Activated CD8-positive, alpha-beta T cell treated with anti-CD3 and anti-CD28 coated beads for 36 hours (primary cell): ENCODE data around the gene MTMR6. TPM values are rescaled to one million over a fixed set of nuclear protein-coding genes. Genes with fewer than 3 reads are reported as not detected.

Experiments used
- ATAC-seq: fragments of 200-7000 bp; cut with Tn5 transposase; one replicate; pipeline ENCODE4 v1.10.0; 2021; ENCODE audit warnings: mild to moderate bottlenecking, moderate library complexity
- CTCF ChIA-PET: fragments of 350-600 bp; sonication (Branson Sonifier 250); formaldehyde crosslinking; loops from one replicate; lab custom pipeline; 2021; ENCODE audit warnings: antibody characterized with exemption; lab: Charles Lee
- POLR2A ChIA-PET: fragments of 350-600 bp; sonication (Branson Sonifier 250); formaldehyde crosslinking; loops from one replicate; lab custom pipeline; 2021; ENCODE audit warnings: antibody characterized with exemption; lab: Charles Lee
- DNase-seq: peaks from one replicate; pipeline ENCODE4 v3.0.0-alpha.2; 2020
- H3K27ac Mint-ChIP-seq: one replicate; pipeline ENCODE4 v1.8.0; 2021; ENCODE audit warnings: mild to moderate bottlenecking, mixed read lengths
- H3K27me3 Mint-ChIP-seq: one replicate; pipeline ENCODE4 v1.8.0; 2021; ENCODE audit warnings: mixed read lengths
- H3K36me3 Mint-ChIP-seq: one replicate; pipeline ENCODE4 v1.8.0; 2021; ENCODE audit warnings: low read depth, mixed read lengths
- H3K4me1 Mint-ChIP-seq: one replicate; pipeline ENCODE4 v1.8.0; 2021; ENCODE audit warnings: low read depth, mixed read lengths
- H3K4me3 Mint-ChIP-seq: one replicate; pipeline ENCODE4 v1.8.0; 2021; ENCODE audit warnings: mild to moderate bottlenecking, moderate library complexity, mixed read lengths
- H3K9me3 Mint-ChIP-seq: one replicate; pipeline ENCODE4 v1.8.0; 2021; ENCODE audit warnings: mixed read lengths
- CTCF ChIP-seq: fragments of 200-600 bp; IDR thresholded peaks from one replicate; pipeline ENCODE4 v1.8.0; 2022; ENCODE audit warnings: antibody characterized with exemption, mild to moderate bottlenecking
- intact Hi-C: fragments of 100-400 bp; cut with micrococcal nuclease; formaldehyde crosslinking; loops from one replicate; pipeline ENCODE4 v1.10.0; 2022
- total RNA-seq, 2 experiments: library from RNA; stranded (reverse); gene quantifications; one replicate each; pipeline ENCODE4 v1.2.3, GENCODE V29; 2021

MTMR6 gene
- total RNA-seq, 2 experiments from 2014 or later = 10.7 to 11.3 TPM

GRCh38 chr13:25200783-25201182 is 86.5 kb downstream of the MTMR6 start:
- ChIA-PET POLR2A (no interaction called here), CTCF (interaction anchor here (0.6 kb wide), 1 partner anchor 101 kb away, joined by 3 read pairs; no protein-coding TSS in a partner anchor)
- H3K4me1 Mint-ChIP-seq = no peaks in the 10 kb centered on the region
- H3K36me3 Mint-ChIP-seq = no peaks in the 10 kb centered on the region
- intact Hi-C loops = no loop called here
- no peak for ATAC-seq
- peaks cover 7% of the 10 kb centered on the region for H3K27me3 Mint-ChIP-seq
- no peak for DNase-seq
- no peaks in the 10 kb centered on the region for H3K9me3 Mint-ChIP-seq
- H3K4me3 Mint-ChIP-seq = no peak overlapping the region
- H3K27ac Mint-ChIP-seq = no peak overlapping the region
- TF ChIP-seq CTCF = no peak

GRCh38 chr13:25198647-25199046 is 88.6 kb downstream of the MTMR6 start:
- POLR2A ChIA-PET = no interaction called here

GRCh38 chr13:25196971-25197370 is 90.3 kb downstream of the MTMR6 start:
- Mint-ChIP-seq H3K27ac (no peak overlapping the region), H3K27me3 (peaks cover 10% of the 10 kb centered on the region), H3K4me1 (no peaks in the 10 kb centered on the region), H3K4me3 (no peak overlapping the region), H3K9me3 (no peaks in the 10 kb centered on the region), H3K36me3 (no peaks in the 10 kb centered on the region)
- ChIA-PET CTCF (no interaction called here), POLR2A (no interaction called here)
- intact Hi-C loops = no loop called here
- TF ChIP-seq CTCF = no peak
- DNase-seq (no peak), ATAC-seq (no peak)

More at GRCh38 chr13:25198647-25199046, 88.6 kb downstream of the MTMR6 start:
- intact Hi-C loops = no loop called here
- Mint-ChIP-seq H3K4me3 (no peak overlapping the region), H3K9me3 (no peaks in the 10 kb centered on the region), H3K27me3 (peaks cover 7% of the 10 kb centered on the region), H3K36me3 (no peaks in the 10 kb centered on the region), H3K4me1 (no peaks in the 10 kb centered on the region), H3K27ac (no peak overlapping the region)
- TF ChIP-seq CTCF = no peak
- DNase-seq = no peak
- no peak for ATAC-seq
- CTCF ChIA-PET = no interaction called here

Other genes starting within 250 kb of the MTMR6 start
- 1 to 10 TPM; 1.8 to 1.9 TPM for gene PABPC3, start 191.4 kb downstream of the MTMR6 start, total RNA-seq
- not detected for gene AMER2, start 115.2 kb downstream of the MTMR6 start, total RNA-seq
- 100 to 1,000 TPM; 140 to 171 TPM for gene NUP58, start 14.1 kb upstream of the MTMR6 start, total RNA-seq
- under 1 TPM; 0.92 to 0.94 TPM for gene ATP8A2, start 84.5 kb upstream of the MTMR6 start, total RNA-seq